ENCODE results near the gene TUBGCP2.

- no peak for TF ChIP-seq EZH2 (IDR thresholded peaks at IDR 0.05; ENCODE audit: low read length)
- TF ChIP-seq, protein P1, sequence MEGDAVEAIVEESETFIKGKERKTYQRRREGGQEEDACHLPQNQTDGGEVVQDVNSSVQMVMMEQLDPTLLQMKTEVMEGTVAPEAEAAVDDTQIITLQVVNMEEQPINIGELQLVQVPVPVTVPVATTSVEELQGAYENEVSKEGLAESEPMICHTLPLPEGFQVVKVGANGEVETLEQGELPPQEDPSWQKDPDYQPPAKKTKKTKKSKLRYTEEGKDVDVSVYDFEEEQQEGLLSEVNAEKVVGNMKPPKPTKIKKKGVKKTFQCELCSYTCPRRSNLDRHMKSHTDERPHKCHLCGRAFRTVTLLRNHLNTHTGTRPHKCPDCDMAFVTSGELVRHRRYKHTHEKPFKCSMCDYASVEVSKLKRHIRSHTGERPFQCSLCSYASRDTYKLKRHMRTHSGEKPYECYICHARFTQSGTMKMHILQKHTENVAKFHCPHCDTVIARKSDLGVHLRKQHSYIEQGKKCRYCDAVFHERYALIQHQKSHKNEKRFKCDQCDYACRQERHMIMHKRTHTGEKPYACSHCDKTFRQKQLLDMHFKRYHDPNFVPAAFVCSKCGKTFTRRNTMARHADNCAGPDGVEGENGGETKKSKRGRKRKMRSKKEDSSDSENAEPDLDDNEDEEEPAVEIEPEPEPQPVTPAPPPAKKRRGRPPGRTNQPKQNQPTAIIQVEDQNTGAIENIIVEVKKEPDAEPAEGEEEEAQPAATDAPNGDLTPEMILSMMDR (optimal IDR thresholded peaks at IDR 0.05 in 1 of 3, IDR thresholded peaks at IDR 0.05 in 1 of 3, conservative IDR thresholded peaks at IDR 0.05 in 1 of 3; ENCODE audit: extremely low read depth in 1 of 3, insufficient read depth in 2 of 3, low read length in 3 of 3), result no peak
Measured at GRCh38 chr10:133347710-133348517, 39.2 kb upstream of the TUBGCP2 start.

Measured in keratinocyte (primary cell).